ENCODE data around the gene CNTN1.
A peak's percentile ranks its signal among the peaks of the same experiment; 100 is the strongest.

The CNTN1 gene

GRCh38 chr12:40898505-40898904 is 206.3 kb downstream of the CNTN1 start:
- in situ Hi-C loops (cut with MboI; ENCODE audit: low sequenced_read_pairs, unreplicated experiment): no loop called here
- no peak for DNase-seq (ENCODE audit: low spot score)
- no peak for TF ChIP-seq CTCF (IDR thresholded peaks at IDR 0.05; ENCODE audit: borderline replicate concordance, control extremely low read depth, extremely low read depth, insufficient read depth, missing control alignments)

GRCh38 chr12:40903040-40903439 is 210.8 kb downstream of the CNTN1 start:
- in situ Hi-C loops (cut with MboI; ENCODE audit: low sequenced_read_pairs, unreplicated experiment): loop anchor here (25.0 kb wide), 1 partner anchor 566 kb away; no protein-coding TSS in a partner anchor
- no peak for TF ChIP-seq CTCF (IDR thresholded peaks at IDR 0.05; ENCODE audit: borderline replicate concordance, control extremely low read depth, extremely low read depth, insufficient read depth, missing control alignments)

GRCh38 chr12:40907115-40907527 is 214.9 kb downstream of the CNTN1 start:
- in situ Hi-C loops (cut with MboI; ENCODE audit: low sequenced_read_pairs, unreplicated experiment): loop anchor here (25.0 kb wide), 1 partner anchor 570 kb away; no protein-coding TSS in a partner anchor
- no peak for TF ChIP-seq CTCF (IDR thresholded peaks at IDR 0.05; ENCODE audit: borderline replicate concordance, control extremely low read depth, extremely low read depth, insufficient read depth, missing control alignments)
- DNase-seq (ENCODE audit: low spot score): peak; percentile 28

More at GRCh38 chr12:40903040-40903439, 210.8 kb downstream of the CNTN1 start:
- no peak for DNase-seq (ENCODE audit: low spot score)

- in situ Hi-C loops (cut with MboI; ENCODE audit: low sequenced_read_pairs, unreplicated experiment): loop anchor here (25.0 kb wide), 1 partner anchor 574 kb away; no protein-coding TSS in a partner anchor
- TF ChIP-seq CTCF (IDR thresholded peaks at IDR 0.05; ENCODE audit: borderline replicate concordance, control extremely low read depth, extremely low read depth, insufficient read depth, missing control alignments): no peak
- DNase-seq (ENCODE audit: low spot score): no peak
These were observed 219.4 kb downstream of the CNTN1 start for GRCh38 chr12:40911676-40912075.

- TF ChIP-seq CTCF (IDR thresholded peaks at IDR 0.05; ENCODE audit: borderline replicate concordance, control extremely low read depth, extremely low read depth, insufficient read depth, missing control alignments): no peak
- in situ Hi-C loops (cut with MboI; ENCODE audit: low sequenced_read_pairs, unreplicated experiment): loop anchor here (25.0 kb wide), 1 partner anchor 578 kb away; no protein-coding TSS in a partner anchor
- DNase-seq (ENCODE audit: low spot score): no peak
These were observed 222.9 kb downstream of the CNTN1 start for GRCh38 chr12:40915172-40915571.

- no peak for DNase-seq (ENCODE audit: low spot score)
- TF ChIP-seq CTCF (IDR thresholded peaks at IDR 0.05; ENCODE audit: borderline replicate concordance, control extremely low read depth, extremely low read depth, insufficient read depth, missing control alignments): no peak
- in situ Hi-C loops (cut with MboI; ENCODE audit: low sequenced_read_pairs, unreplicated experiment): loop anchor here (25.0 kb wide), 1 partner anchor 580 kb away; no protein-coding TSS in a partner anchor
These were observed 225.3 kb downstream of the CNTN1 start for GRCh38 chr12:40917561-40917960.

All from GM13976 (cell line).